GM21526 (cell line): ENCODE measurements around the gene PYDC1.
"Not testable (repeated sequence)": the region's sequence is repeated elsewhere in the genome, so short reads cannot be mapped to it uniquely, and the experiment has no call there.

Experiments
- ATAC-seq: cut with Tn5 transposase; IDR thresholded peaks from one replicate; pipeline ENCODE4 v1.9.1; 2021; ENCODE audit warnings: moderate library complexity; ENCODE audit not compliant: unreplicated experiment, low FRiP score

Gene PYDC1

DNA sequence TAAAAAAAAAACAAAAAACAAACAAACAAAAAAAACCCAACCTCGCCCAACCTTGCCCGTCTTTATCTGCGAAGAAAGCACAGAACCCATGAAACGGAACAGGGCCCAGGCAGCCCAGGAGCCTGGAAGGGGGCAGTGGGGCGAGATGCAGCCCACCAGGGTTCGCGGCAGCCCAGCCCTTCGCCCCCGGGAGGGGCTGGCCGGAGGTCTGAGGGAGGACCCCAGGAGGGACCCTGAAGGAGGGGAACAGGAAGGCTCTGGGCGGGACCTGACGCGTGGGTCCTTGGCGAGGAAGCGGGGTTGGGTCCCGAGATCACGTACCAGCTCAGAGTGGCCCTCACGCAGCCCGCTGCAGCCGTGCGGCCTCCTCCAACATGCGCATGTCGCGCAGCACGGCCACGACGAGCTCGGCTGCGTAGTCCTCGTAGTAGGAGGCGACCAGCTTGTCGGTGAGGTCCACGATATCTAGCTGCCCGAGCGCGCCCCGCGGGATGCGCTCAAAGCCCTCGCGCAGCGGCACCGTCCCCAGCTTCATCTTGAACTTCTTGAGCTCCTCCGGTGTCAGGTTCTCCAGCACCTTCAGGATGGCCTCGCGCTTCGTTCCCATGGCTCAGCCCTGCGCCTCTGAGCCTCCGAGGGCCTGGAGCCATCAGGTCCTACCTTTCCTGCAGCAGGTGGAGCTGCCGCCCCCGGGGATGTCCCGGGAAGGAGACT is at the start of gene PYDC1:
TSS of gene PYDC1 (minus strand) at position 714 of the 714 bp plus-strand sequence. CDS start at position 607, 107 bp downstream.
- no peak for ATAC-seq

DNA sequence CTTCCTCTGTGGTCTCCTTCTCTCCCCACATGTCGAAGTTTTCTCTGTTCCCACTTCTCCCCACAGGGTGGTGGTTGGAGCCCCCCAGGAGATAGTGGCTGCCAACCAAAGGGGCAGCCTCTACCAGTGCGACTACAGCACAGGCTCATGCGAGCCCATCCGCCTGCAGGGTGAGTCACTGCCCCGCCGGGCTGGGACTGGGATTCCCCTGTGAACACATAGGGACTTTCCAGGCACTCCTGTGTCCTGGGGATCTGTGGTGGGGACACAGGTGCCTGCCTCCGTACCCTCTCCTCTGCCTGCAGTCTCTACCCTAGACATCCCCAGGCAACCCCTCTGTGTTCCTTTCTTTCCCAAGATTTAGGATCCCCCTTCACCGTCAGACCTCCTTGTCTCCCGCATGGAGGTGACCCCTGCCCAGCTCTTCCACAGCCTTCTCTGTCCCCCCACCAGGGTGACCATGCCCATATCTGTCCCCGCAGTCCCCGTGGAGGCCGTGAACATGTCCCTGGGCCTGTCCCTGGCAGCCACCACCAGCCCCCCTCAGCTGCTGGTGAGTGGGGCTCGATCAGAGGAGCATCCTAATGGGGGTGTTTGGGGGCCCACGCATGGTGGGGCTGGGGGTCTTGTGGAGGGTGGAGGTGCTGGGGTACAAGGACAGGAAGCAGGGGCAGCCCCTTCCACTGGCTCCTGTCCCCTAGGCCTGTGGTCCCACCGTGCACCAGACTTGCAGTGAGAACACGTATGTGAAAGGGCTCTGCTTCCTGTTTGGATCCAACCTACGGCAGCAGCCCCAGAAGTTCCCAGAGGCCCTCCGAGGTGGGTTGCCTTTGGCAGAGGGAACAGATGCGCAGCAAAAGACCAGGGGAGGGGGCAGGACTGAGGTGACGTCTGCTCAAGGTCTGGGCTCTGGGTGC is 48.7 kb upstream of the PYDC1 start:
- peak; percentile 71 for ATAC-seq

DNA sequence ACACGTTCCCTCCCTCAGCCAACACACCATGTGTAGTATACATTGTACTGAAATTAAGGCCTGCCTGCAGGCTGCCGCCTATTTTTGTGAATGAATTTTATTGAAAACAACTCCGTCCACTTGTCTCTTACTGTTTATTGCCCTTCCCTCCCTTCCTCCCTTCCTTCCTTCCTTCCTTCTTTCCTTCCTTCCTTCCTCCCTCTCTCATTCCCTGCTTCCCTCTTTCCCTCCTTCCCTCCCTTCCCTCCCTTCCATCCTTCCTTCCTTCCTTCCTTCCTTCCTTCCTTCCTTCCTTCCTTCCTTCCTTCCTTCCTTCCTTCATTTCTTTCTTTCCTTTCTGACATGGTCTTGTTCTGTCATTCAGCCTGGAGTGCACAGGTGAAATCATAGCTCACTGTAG is 45.1 kb upstream of the PYDC1 start:
- no peak for ATAC-seq

- no peak for ATAC-seq
These were observed 43.4 kb upstream of the PYDC1 start for GRCh38 chr16:31260136-31260931.

GRCh38 chr16:31258366-31258765 is 41.4 kb upstream of the PYDC1 start:
- ATAC-seq = no peak

DNA sequence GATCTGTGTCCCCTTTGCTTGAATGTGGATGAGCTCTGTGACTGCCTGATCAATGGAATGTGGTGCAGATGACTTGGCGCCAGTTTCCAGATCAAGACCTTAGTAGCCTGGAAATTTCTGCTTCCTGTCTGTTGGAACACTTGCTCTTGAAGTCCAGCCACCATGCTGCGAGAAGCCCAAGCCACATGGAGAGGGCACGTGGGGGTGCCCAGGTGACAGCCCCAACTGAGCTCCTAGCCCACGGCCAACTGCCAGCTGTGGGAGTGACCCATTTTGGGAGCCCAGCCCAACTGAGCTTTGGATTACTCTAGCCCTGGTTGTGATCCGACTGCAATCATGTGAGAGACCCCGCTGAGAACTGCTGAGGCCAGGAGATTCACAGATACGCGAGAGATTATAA is 39.5 kb upstream of the PYDC1 start:
- ATAC-seq = no peak

DNA sequence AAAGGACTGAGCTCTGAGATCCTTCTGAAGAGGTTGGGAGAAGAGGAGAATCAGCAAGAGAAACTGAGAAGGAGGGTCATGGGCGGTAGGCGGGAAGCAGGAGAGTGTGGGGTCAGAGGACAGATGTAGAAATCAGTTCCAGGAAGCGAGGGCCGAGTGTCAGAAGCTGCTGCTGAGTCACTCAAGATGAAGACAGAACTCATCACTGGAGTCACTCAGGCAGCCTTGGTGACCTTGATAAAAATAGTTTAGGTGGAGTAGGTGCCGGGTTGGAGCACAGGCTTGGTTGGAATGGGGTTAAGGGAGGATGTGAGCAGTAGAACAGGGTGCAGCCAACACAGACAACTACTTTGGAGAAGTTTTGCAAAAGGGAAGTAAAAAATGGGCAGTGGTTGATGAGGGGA is 36.7 kb upstream of the PYDC1 start:
- ATAC-seq = no peak

DNA sequence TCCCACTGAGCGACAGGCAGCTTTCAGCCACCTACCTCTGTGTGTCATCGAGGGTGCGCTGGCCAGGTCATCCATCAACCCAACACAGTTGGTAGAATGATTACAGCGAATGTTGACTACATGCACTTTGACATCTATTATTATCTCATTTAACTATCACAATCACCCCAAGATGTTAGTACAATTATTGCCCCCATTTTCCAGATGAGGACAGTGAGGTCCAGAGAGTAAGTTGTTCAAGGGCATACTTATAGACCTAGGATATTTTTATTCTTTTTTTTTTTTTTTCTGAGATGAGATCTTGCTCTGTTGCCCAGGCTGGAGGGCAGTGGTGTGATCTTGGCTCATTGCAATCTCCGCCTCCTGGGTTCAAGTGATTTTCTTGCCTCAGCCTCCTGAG is 34.5 kb upstream of the PYDC1 start:
- ATAC-seq = no peak

DNA sequence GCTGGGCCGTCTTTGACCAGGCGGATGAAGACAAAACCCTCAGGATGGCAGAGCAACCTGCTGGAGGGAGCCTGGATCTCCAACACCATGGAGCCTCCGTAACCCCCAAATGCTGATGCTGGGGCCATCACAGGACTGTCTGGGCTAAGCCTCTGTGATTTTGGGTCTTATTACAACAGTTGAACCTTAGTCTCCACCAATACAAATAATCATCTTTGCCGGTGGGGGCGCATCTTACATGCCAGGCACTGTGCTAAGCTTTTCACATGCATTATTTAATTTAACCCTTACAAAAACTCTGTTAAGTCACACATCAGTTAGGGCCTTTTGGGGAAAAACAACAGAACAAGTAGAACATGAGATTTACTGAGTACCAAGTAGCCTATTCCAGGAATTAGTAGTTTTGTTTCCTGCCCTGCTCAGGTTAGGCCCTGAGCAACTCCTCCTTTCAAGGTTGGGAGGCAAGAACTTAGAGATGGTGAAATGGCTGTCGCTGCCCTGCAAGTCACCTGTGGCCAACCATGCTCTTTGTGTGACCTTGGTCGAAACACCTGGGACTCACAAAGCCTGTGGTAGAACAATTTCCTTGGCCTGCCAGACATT is 33.9 kb upstream of the PYDC1 start:
- ATAC-seq = no peak

GRCh38 chr16:31248344-31248743 is 31.4 kb upstream of the PYDC1 start:
- no peak for ATAC-seq

DNA sequence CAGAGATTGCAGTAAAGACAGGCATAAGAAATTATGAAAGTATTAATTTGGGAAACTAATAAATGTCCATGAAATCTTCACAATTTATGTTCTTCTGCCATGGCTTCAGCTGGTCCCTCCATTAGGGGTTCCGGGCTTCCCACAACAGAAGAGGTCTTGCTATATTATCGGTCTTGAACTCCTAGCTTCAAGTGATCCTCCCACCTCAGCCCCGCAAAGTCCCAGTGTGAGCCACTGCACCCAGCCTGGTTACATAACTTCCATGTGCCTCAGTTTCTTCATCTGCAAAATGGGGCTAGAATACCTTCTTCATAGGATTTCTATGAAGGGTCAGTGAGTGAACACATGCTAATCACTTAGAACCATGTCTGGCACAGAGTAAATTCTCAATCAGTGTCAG is 29.4 kb upstream of the PYDC1 start:
- no peak for ATAC-seq

GRCh38 chr16:31245598-31245997 is 28.7 kb upstream of the PYDC1 start:
- not testable (repeated sequence) for ATAC-seq

DNA sequence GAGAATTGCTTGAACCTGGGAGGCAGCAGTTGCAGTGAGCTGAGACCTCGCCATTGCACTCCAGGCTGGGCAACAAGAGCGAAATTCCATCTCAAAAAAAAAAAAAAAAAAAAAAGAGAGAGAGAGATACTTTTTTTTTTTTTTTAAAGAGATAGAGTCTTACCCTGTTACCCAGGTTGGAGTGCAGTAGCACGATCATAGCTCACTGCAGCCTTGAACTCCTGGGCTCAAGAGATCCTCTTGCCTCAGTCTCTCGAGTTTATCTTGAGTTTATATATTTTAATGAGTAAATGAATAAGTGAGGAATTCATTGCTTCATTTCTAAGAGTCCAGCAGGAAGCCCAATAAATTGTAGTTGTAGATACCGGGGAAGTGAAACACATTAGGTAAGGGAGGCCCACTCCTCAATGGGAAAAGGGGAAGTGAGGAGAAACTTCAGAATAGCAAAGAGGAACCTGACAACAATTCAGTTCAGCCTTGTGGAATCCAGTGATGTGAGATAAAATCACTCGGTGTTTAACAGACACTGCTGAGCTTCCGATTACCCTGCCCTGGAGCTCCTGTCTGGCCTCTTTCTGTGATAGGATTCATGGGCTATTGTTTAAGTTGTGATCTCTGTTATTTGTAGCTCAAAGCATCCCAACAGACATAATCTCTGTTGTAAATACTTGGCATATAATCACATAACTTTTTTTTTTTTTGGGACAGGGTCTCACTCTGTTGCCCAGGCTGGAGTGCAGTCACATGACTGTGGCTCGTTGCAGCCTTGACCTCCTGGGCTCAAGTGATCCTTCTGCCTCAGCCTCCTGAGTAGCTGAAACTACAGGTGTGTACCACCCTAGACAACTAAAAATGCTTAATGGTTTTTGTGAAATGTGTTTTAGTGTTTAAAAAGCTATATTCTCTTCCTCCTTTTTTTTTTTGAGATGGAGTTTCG is 27.1 kb upstream of the PYDC1 start:
- no peak for ATAC-seq

- ATAC-seq = no peak
These were observed 25.3 kb upstream of the PYDC1 start for GRCh38 chr16:31242206-31242605.

GRCh38 chr16:31238041-31238440 is 21.1 kb upstream of the PYDC1 start:
- no peak for ATAC-seq

DNA sequence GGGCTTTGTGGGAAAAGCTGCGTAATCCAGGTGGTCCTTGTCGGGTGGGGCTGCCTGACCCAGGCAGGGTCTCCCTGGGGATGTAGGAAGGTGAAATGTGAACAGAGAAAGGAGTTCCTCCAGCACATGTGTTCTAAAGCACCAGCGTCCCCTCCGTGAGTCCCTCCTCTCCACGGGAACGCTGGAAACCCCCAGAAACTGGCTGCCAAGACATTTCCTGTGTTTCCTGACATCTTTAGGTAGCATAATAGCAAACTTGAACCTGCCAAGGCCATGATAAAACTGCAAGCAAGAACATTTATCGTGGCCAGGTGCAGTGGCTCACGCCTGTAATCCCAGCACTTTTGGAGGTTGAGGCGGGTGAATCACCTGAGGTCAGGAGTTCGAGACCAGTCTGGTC is 12.6 kb upstream of the PYDC1 start:
- ATAC-seq = no peak

DNA sequence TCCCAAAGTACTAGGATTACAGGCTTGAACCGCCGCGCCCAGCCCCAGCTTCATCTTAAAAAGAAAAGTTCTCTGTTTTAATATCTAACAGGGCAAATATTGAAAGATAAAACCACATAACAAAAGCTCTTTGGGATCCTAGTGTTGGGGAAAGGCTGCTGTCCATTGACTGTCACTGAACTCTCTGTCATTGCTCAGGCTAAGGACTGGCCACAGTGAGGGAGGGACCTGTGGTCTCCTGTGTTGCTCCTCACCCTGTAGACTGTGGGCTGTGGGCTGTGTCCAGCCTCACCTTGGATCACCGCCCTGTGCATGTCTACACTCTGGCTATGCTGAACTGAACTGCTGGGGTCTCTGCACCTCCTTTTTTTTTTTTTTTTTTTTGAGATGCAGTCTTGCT is 11.3 kb upstream of the PYDC1 start:
- no peak for ATAC-seq

DNA sequence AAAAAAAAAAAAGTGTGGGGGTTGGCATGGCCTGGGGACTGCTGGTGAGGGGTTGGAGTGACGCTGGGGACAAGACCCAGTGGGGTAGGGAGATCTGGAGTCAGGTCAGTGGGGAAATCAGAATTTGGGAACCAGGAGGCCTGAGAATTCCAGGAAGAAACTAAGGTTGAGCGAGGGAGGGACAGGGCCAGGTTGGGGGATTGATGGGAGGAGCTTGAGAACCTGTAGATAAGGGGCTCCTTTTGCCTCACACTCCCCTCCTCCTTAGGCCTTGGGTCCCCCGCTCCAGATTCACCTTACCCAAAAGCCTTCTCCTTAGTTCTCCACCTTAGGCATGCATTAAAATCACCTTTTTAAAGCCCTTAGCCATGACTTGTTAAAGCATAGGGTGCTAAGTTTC is 8.3 kb upstream of the PYDC1 start:
- no peak for ATAC-seq

DNA sequence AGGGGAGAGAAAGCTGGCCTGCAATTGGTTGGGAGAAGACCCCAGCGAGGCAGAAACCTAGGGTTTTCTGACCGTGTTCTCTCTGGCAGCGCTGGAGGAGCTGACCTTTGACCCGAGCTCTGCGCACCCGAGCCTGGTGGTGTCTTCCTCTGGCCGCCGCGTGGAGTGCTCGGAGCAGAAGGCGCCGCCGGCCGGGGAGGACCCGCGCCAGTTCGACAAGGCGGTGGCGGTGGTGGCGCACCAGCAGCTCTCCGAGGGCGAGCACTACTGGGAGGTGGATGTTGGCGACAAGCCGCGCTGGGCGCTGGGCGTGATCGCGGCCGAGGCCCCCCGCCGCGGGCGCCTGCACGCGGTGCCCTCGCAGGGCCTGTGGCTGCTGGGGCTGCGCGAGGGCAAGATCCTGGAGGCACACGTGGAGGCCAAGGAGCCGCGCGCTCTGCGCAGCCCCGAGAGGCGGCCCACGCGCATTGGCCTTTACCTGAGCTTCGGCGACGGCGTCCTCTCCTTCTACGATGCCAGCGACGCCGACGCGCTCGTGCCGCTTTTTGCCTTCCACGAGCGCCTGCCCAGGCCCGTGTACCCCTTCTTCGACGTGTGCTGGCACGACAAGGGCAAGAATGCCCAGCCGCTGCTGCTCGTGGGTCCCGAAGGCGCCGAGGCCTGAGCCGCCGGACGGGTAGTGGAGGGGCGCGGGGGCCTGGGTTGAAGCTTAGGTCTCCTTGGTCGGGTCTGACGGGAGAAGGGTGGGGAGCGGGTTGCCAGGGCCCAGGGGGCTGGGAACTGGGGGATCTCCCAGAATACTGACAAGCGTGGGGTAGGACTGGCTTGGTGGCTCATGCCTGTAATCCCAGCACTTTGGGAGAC is 7.4 kb upstream of the PYDC1 start:
- ATAC-seq = no peak
